Skeletal muscle tissue (tissue), 4 donors: ENCODE results near the gene PIK3C2G. TPM values are rescaled to one million over a fixed set of nuclear protein-coding genes. Genes with fewer than 3 reads are reported as not detected.

Source experiments
- H3K27ac ChIP-seq: one replicate; pipeline ENCODE4 v1.7.0; 2013; ENCODE audit warnings: mild to moderate bottlenecking, low read depth, low read length, inconsistent platforms
- H3K27me3 ChIP-seq, 3 donors: one replicate each; pipeline ENCODE4 v1.7.0; 2013; ENCODE audit warnings: low read length in 3 of 3; ENCODE audit not compliant: control insufficient read depth in 3 of 3, insufficient read depth in 3 of 3
- H3K36me3 ChIP-seq, 3 donors: one replicate each; pipeline ENCODE4 v1.7.0; 2013; ENCODE audit warnings: low read length in 3 of 3; ENCODE audit not compliant: control insufficient read depth in 3 of 3, insufficient read depth in 3 of 3
- H3K4me1 ChIP-seq, 3 donors: one replicate each; pipeline ENCODE4 v1.7.0; 2013; ENCODE audit warnings: low read length in 3 of 3, mild to moderate bottlenecking in 3 of 3; ENCODE audit not compliant: control insufficient read depth in 3 of 3, insufficient read depth in 3 of 3
- H3K4me3 ChIP-seq, 3 donors: one replicate each; pipeline ENCODE4 v1.7.0; 2013; ENCODE audit warnings: low read length in 3 of 3
- H3K9ac ChIP-seq, 3 donors: one replicate each; pipeline ENCODE4 v1.7.0; 2013; ENCODE audit warnings: low read length in 3 of 3, mild to moderate bottlenecking in 3 of 3, moderate library complexity in 2 of 3, low read depth in 1 of 3
- H3K9me3 ChIP-seq, 3 donors: one replicate each; pipeline ENCODE4 v1.7.0; 2013; ENCODE audit warnings: low read length in 3 of 3; ENCODE audit not compliant: control insufficient read depth in 3 of 3
- total RNA-seq: library from RNA; depleted of rRNA; stranded (reverse); fragments of >200 nt; gene quantifications from one replicate; pipeline ENCODE4 v1.2.3, GENCODE V29; 2014
- donor health status: Osteomylitis.

The PIK3C2G gene
- total RNA-seq, 1 donor from 2014 or later = 0.52 TPM

- H3K4me1 ChIP-seq = no peaks in the 10 kb centered on the region
- no peaks in the 10 kb centered on the region for H3K36me3 ChIP-seq
- no peak overlapping the region for H3K9ac ChIP-seq
- H3K27me3 ChIP-seq = no peaks in the 10 kb centered on the region
- no peak overlapping the region for H3K4me3 ChIP-seq
- H3K9me3 ChIP-seq = no peaks in the 10 kb centered on the region
- no peak overlapping the region for H3K27ac ChIP-seq
These were observed 97.6 kb downstream of the PIK3C2G start for GRCh38 chr12:18358930-18359329.

DNA sequence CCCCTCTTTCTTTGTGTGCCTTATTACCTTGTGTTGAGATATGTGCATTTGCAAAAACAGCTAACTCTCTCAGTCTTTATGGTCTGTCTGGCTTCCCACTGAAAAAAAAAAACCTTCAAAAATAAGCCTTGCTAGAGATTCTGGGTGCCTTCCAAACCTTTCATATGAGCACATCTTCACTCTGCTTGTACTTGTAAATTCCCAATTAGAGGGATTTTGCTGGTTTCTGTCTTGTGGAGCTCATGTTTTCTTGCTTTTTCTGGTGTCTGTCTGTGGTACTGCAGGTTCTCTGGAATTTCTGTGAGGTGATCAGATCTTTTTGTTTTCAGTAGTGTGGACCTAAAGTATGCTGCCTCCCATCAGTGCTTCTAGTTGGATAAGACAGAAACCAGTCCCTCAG lies 100.1 kb downstream of the PIK3C2G start:
- Histone ChIP-seq H3K9ac (no peak overlapping the region), H3K4me1 (no peaks in the 10 kb centered on the region), H3K9me3 (no peaks in the 10 kb centered on the region), H3K36me3 (no peaks in the 10 kb centered on the region), H3K27me3 (no peaks in the 10 kb centered on the region), H3K27ac (no peak overlapping the region), H3K4me3 (no peak overlapping the region)

- Histone ChIP-seq H3K27ac (no peak overlapping the region), H3K36me3 (no peaks in the 10 kb centered on the region), H3K4me3 (no peak overlapping the region), H3K9ac (no peak overlapping the region), H3K4me1 (no peaks in the 10 kb centered on the region), H3K9me3 (no peaks in the 10 kb centered on the region), H3K27me3 (no peaks in the 10 kb centered on the region)
These were observed 102.0 kb downstream of the PIK3C2G start for GRCh38 chr12:18363321-18363720.

DNA sequence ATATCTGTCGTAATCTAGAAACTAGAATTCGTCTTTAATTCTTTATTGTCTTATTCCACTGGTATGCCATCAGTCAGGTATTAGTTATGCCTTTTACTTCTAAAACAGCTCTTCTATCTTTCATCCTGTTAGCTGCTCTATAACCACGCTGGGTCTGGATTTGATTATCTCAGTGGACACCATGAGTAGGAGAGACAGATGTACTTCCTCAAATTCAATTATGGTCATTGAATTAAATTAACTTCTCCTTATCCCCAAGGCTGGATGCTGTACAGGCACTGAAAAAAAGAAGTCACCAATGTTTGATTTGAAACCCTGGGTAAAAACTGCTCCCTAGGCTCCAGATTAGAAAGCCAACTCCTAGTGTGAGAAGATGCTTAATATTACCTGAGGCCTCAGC lies 107.3 kb downstream of the PIK3C2G start:
- no peak overlapping the region for H3K27ac ChIP-seq
- no peaks in the 10 kb centered on the region for H3K27me3 ChIP-seq
- no peaks in the 10 kb centered on the region for H3K4me1 ChIP-seq
- H3K9me3 ChIP-seq = no peaks in the 10 kb centered on the region
- no peaks in the 10 kb centered on the region for H3K36me3 ChIP-seq
- H3K4me3 ChIP-seq = no peak overlapping the region
- no peak overlapping the region for H3K9ac ChIP-seq

GRCh38 chr12:18373181-18373580 lies 111.9 kb downstream of the PIK3C2G start:
- H3K36me3 ChIP-seq = no peaks in the 10 kb centered on the region
- H3K9ac ChIP-seq = no peak overlapping the region
- H3K27me3 ChIP-seq = no peaks in the 10 kb centered on the region
- H3K4me1 ChIP-seq = no peaks in the 10 kb centered on the region
- no peaks in the 10 kb centered on the region for H3K9me3 ChIP-seq
- no peak overlapping the region for H3K4me3 ChIP-seq
- H3K27ac ChIP-seq = no peak overlapping the region

GRCh38 chr12:18375131-18375530 lies 113.8 kb downstream of the PIK3C2G start:
- Histone ChIP-seq H3K9ac (no peak overlapping the region), H3K4me1 (no peaks in the 10 kb centered on the region), H3K36me3 (no peaks in the 10 kb centered on the region), H3K9me3 (peaks cover 0 to 2% (median under 1%) of the 10 kb centered on the region in 3 donors), H3K27ac (no peak overlapping the region), H3K27me3 (no peaks in the 10 kb centered on the region), H3K4me3 (no peak overlapping the region)

- Histone ChIP-seq H3K9me3 (peaks cover 0 to 2% (median 2%) of the 10 kb centered on the region in 3 donors), H3K27ac (no peak overlapping the region), H3K27me3 (no peaks in the 10 kb centered on the region), H3K36me3 (no peaks in the 10 kb centered on the region), H3K4me3 (no peak overlapping the region), H3K9ac (no peak overlapping the region), H3K4me1 (no peaks in the 10 kb centered on the region)
These were observed 114.3 kb downstream of the PIK3C2G start for GRCh38 chr12:18375583-18375982.

GRCh38 chr12:18382236-18382885 lies 121.0 kb downstream of the PIK3C2G start:
- H3K27ac ChIP-seq = no peak overlapping the region
- H3K27me3 ChIP-seq = no peaks in the 10 kb centered on the region
- H3K9ac ChIP-seq = no peak overlapping the region
- H3K36me3 ChIP-seq = no peaks in the 10 kb centered on the region
- peaks cover 0 to 2% (median 2%) of the 10 kb centered on the region in 3 donors for H3K9me3 ChIP-seq
- no peak overlapping the region for H3K4me3 ChIP-seq
- no peaks in the 10 kb centered on the region for H3K4me1 ChIP-seq

- Histone ChIP-seq H3K4me1 (no peaks in the 10 kb centered on the region), H3K4me3 (no peak overlapping the region), H3K27me3 (no peaks in the 10 kb centered on the region), H3K9ac (no peak overlapping the region), H3K27ac (no peak overlapping the region), H3K9me3 (peaks cover 0 to 2% (median 2%) of the 10 kb centered on the region in 3 donors), H3K36me3 (no peaks in the 10 kb centered on the region)
These were observed 121.9 kb downstream of the PIK3C2G start for GRCh38 chr12:18383203-18383602.

- Histone ChIP-seq H3K9me3 (no peaks in the 10 kb centered on the region), H3K36me3 (no peaks in the 10 kb centered on the region), H3K27ac (no peak overlapping the region), H3K27me3 (no peaks in the 10 kb centered on the region), H3K4me1 (no peaks in the 10 kb centered on the region), H3K9ac (no peak overlapping the region), H3K4me3 (no peak overlapping the region)
These were observed 126.4 kb downstream of the PIK3C2G start for GRCh38 chr12:18387706-18388105.
